ENCODE results near the gene ELL2. TPM values are rescaled to one million over a fixed set of nuclear protein-coding genes. Genes with fewer than 3 reads are reported as not detected.

The ELL2 gene
- total and polyA plus RNA-seq, 2 donors = 14.1 to 30.2 TPM

DNA sequence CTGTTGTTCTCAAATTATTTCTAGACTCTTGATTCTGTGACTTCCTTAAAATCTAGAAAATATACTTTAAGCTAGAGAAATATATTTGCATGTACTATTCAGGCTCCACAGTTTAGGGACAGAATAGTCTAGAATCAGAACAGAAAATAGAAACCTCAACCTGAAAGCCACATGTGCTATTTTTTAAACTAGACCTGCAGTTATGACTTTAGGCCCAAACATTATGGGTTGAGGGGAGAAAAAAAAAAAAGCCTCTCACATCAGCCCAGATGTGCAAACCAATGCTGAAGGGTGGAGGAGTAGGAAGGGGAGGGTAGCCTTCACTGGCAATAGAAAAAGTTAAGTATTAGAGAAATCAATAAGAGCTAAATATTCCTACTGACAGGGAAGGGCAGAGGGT is 35.7 kb downstream of the ELL2 start:
- no peak for DNase-seq (ENCODE audit: extremely low spot score)
- H3K36me3 ChIP-seq (ENCODE audit: insufficient read depth) = no peaks in the 10 kb centered on the region
- no peaks in the 10 kb centered on the region for H3K4me1 ChIP-seq (ENCODE audit: insufficient read depth)

DNA sequence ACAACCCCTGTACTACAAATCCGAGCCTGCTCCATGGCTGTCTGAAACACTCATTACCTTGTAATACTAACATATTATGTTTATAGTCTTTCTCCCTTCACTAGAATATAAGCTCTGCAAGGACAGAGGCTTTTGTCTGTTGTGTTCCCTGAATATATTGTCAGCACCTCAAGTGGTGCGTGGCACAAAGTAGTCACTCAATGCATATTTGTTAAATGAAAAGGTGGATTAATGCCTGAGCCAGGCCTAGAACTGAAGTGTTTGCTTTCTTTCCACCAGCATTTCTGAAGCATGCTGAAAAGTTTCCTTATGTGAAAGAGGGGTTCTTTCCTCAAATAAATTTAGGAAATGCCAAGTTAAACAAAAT is 36.3 kb downstream of the ELL2 start:
- Histone ChIP-seq H3K27ac (ENCODE audit: low read depth) (no peak overlapping the region), H3K4me3 (ENCODE audit: low read depth, low read length) (no peak overlapping the region), H3K36me3 (ENCODE audit: insufficient read depth) (no peaks in the 10 kb centered on the region), H3K4me1 (ENCODE audit: insufficient read depth) (no peaks in the 10 kb centered on the region)
- no peak for DNase-seq (ENCODE audit: extremely low spot score)
- 91% methylated on average over 2 of the region's 2 CpGs for WGBS

More for the DNA sequence above, 35.7 kb downstream of the ELL2 start:
- no peak overlapping the region for H3K27ac ChIP-seq (ENCODE audit: low read depth)
- no peak overlapping the region for H3K4me3 ChIP-seq (ENCODE audit: low read depth, low read length)

DNA sequence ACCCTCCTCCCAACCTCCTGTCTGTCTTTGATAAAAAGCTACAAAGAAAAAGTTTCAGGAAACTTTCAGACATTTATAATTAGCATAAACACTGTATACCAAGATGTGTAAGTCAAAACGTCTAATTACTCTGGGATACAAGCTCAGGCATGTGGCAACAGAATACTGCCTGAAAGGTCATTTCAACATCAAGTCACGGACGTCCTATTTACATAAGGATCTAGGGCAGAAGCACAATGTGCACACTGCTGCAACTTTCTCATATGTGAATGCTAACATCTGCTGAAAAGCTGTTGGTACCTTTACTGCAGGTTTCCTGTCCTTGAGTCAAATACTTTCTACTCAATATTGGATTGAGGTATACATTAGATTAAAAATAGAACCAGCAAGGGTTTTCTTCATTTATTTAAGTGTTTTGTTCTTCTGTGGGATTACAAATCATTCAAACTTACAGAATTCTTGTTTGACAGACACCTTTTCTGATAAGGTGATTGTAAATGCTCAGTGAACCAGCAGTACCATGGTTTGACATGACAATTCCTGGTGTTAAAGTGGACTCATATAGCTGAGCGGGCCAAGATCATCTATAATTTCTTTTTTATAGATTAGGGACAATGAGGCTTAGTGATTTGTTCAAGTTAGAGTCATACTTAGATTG is 36.8 kb downstream of the ELL2 start:
- H3K4me1 ChIP-seq (ENCODE audit: insufficient read depth) = no peaks in the 10 kb centered on the region
- WGBS = 57% methylated on average over 4 of the region's 4 CpGs
- no peak for DNase-seq (ENCODE audit: extremely low spot score)
- no peak overlapping the region for H3K4me3 ChIP-seq (ENCODE audit: low read depth, low read length)
- no peaks in the 10 kb centered on the region for H3K36me3 ChIP-seq (ENCODE audit: insufficient read depth)
- H3K27ac ChIP-seq (ENCODE audit: low read depth) = no peak overlapping the region

DNA sequence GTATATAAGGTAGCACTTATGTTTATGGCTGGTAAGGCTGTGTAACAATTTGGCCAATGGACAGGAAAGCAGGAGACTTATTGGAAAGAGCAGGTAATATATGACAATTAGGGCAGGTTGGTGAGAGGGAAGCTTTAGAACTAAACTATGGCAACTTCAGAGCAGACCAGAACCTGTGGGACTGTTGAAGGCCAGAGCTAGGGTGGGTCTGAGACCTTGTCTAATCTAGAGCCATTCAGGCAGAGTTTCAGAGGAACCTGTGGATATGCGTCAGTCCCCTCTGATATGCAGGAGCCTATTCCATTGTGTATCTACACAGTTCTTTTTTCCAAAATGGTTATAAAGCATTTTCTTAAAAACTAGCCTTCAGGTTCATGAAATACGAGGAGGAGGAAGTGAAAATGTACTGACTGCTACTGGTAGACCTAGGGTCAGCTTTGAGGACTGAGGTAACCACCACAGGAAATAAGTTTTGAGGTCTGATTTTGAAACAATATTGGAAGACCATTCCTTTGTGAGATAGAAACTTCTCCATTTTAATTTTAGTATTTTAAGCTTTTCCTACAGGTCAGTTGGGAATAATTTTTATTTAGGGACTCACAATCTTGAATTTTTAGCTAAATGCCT is 37.6 kb downstream of the ELL2 start:
- Histone ChIP-seq H3K4me1 (ENCODE audit: insufficient read depth) (no peaks in the 10 kb centered on the region), H3K4me3 (ENCODE audit: low read depth, low read length) (no peak overlapping the region), H3K27ac (ENCODE audit: low read depth) (no peak overlapping the region), H3K36me3 (ENCODE audit: insufficient read depth) (no peaks in the 10 kb centered on the region)
- 88% methylated on average over 2 of the region's 2 CpGs for WGBS
- DNase-seq (ENCODE audit: extremely low spot score) = no peak

DNA sequence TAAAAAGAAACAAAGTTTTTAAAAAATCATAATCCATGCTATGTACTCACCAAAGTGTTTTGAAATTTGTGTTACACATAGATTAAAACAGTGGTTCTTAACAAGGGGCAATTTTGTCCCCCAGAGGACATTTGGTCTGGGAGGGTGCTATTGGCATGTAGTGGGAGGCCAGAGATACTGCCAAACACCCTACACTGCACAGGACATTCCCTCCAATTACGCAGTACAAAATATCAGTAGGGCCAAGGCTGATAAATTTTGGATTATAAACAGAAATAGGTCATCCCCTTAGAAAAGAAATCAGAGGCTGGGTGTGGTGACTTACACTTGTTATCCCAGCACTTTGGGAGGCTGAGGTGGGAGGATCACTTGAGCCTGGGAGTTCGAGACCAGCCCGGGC is 38.9 kb downstream of the ELL2 start:
- DNase-seq (ENCODE audit: extremely low spot score) = no peak
- no peaks in the 10 kb centered on the region for H3K36me3 ChIP-seq (ENCODE audit: insufficient read depth)
- H3K4me1 ChIP-seq (ENCODE audit: insufficient read depth) = no peaks in the 10 kb centered on the region
- no peak overlapping the region for H3K4me3 ChIP-seq (ENCODE audit: low read depth, low read length)
- WGBS = 95% methylated on average over 3 of the region's 3 CpGs
- no peak overlapping the region for H3K27ac ChIP-seq (ENCODE audit: low read depth)

DNA sequence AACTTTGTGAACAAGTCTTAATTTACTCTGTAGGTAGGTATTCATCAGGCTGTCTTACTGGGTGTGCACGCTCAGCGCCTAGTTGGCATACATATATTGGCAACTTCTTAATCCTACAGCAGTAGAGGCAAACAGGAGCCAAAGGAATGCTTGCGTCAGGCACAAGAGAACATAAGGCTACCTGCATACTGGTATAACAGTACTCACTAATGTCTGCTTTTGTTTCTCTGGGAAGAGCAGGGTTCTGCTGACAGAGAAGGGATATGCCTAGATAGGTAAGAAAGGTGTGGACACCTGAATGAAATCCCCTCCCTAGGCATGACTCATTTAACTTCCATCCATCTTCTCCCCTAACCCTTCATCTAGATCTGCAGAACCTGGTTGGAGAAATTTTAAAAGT is 40.1 kb downstream of the ELL2 start:
- no peaks in the 10 kb centered on the region for H3K36me3 ChIP-seq (ENCODE audit: insufficient read depth)
- H3K27ac ChIP-seq (ENCODE audit: low read depth) = no peak overlapping the region
- no peak overlapping the region for H3K4me3 ChIP-seq (ENCODE audit: low read depth, low read length)
- no peaks in the 10 kb centered on the region for H3K4me1 ChIP-seq (ENCODE audit: insufficient read depth)
- no peak for DNase-seq (ENCODE audit: extremely low spot score)
- WGBS = 95% methylated on average over 3 of the region's 3 CpGs

DNA sequence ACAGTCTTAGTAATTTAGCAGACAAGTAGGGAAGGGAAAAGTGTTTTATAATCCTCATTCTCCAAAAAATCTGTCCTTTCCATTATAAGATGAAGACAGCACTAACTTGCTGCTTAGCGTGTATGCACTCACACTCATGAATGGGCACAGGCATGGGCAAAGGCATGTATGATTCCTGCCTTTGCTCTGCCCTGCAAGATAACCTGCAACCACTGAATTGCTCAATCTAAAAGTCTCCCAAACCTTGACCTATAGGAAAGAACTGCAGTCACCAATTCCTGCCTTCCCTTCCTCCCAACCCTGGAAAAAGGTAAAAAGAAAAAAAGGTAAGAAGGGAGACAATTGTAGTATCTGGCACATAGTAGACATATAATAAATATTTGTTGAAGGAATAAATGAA is 40.8 kb downstream of the ELL2 start:
- H3K4me1 ChIP-seq (ENCODE audit: insufficient read depth) = peaks cover 1% of the 10 kb centered on the region
- 96% methylated on average over 1 of the region's 1 CpG for WGBS
- H3K27ac ChIP-seq (ENCODE audit: low read depth) = no peak overlapping the region
- no peak for DNase-seq (ENCODE audit: extremely low spot score)
- no peak overlapping the region for H3K4me3 ChIP-seq (ENCODE audit: low read depth, low read length)
- no peaks in the 10 kb centered on the region for H3K36me3 ChIP-seq (ENCODE audit: insufficient read depth)

DNA sequence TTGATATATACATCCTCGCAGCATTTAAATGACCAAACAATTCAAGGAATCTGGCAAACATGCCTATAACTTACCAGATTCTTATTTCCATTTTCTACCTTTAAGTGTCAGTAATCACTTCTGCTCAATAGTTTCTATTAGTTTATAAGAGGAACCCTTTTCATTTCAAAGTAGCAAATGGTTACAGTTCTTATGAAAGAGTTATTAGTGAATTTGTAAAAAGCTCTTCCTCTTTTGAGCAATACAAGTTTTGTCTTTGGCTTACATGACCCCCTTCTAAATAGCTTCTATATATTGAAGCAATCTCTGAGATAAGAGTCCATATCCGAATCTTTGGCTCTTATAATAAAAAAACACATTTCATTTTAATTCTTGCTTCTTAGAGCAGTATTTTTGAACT is 42.0 kb downstream of the ELL2 start:
- WGBS = 81% methylated on average over 2 of the region's 2 CpGs
- Histone ChIP-seq H3K4me3 (ENCODE audit: low read depth, low read length) (no peak overlapping the region), H3K36me3 (ENCODE audit: insufficient read depth) (no peaks in the 10 kb centered on the region), H3K27ac (ENCODE audit: low read depth) (no peak overlapping the region), H3K4me1 (ENCODE audit: insufficient read depth) (peaks cover 1% of the 10 kb centered on the region)
- no peak for DNase-seq (ENCODE audit: extremely low spot score)

DNA sequence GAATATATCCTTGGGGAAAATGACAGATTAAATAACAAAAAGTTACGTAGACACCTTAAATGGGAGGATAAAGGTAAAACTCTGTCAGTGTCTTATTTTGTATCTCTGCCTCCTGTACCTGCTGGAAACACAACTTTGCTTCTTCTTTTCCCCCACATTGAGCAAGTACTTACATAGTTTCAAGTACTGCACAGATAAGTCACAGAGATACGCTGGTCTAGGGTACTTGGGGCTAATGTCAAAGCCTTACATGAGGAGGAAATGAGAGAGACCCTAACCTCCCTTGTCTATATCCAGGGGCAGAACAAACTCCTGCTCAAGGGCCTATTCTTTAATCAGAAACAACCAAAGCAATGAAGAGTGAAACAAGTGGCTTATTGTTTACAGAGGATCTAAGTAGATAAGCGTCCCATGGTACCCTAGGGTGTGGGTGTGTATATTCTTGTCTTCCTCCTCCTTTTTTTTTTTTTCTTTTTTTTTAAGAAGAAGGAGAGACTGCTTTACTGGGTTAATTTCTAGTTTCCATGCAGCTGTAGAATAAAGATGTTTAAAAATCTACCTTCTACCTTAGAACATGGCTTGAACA is 43.1 kb downstream of the ELL2 start:
- 90% methylated on average over 3 of the region's 3 CpGs for WGBS
- H3K27ac ChIP-seq (ENCODE audit: low read depth) = no peak overlapping the region
- H3K36me3 ChIP-seq (ENCODE audit: insufficient read depth) = no peaks in the 10 kb centered on the region
- no peak for DNase-seq (ENCODE audit: extremely low spot score)
- H3K4me1 ChIP-seq (ENCODE audit: insufficient read depth) = peaks cover 1% of the 10 kb centered on the region
- no peak overlapping the region for H3K4me3 ChIP-seq (ENCODE audit: low read depth, low read length)

DNA sequence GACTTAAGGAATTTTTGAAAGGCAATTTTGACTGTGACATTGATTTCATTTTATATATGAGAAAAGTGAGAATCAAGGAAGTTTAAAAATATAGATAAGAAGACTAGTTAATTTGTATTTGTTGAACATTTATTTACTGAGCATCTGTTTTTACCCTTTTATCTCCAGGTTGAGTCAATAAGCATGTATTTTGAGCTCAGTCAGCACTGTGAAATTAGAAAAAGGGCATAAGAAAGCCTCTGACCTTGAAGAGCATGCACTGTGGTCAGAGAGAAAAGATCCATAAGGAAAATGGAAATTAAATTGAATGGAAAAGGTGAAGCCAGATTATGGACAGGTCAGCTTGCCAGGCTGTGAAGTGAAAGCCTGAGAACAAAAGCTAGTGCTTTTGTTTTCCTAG is 44.4 kb downstream of the ELL2 start:
- H3K4me1 ChIP-seq (ENCODE audit: insufficient read depth) = peaks cover 1% of the 10 kb centered on the region
- no peaks in the 10 kb centered on the region for H3K36me3 ChIP-seq (ENCODE audit: insufficient read depth)
- no peak overlapping the region for H3K27ac ChIP-seq (ENCODE audit: low read depth)
- no peak overlapping the region for H3K4me3 ChIP-seq (ENCODE audit: low read depth, low read length)
- no peak for DNase-seq (ENCODE audit: extremely low spot score)

DNA sequence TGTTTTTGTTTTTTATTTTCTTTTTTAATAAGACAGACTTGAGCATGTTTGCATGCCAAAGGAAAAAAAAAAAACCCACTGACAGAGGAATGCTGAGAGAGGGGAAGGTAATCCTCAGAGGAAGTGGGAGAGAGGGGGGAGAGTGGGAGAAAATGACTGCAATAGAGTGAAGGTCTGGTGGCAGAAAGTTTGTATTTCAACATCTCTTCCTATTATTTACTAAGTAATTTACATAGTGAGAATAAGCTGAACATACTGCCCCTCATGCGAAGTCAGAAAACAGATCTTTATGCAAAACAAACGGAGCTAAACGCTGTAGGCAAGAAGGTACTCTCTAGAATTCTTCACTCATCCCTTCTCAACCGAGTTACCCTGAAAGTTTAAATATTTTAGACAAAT is 45.0 kb downstream of the ELL2 start:
- Histone ChIP-seq H3K4me3 (ENCODE audit: low read depth, low read length) (no peak overlapping the region), H3K4me1 (ENCODE audit: insufficient read depth) (peaks cover 1% of the 10 kb centered on the region), H3K27ac (ENCODE audit: low read depth) (no peak overlapping the region), H3K36me3 (ENCODE audit: insufficient read depth) (no peaks in the 10 kb centered on the region)
- no peak for DNase-seq (ENCODE audit: extremely low spot score)
- WGBS = 91% methylated on average over 4 of the region's 4 CpGs

DNA sequence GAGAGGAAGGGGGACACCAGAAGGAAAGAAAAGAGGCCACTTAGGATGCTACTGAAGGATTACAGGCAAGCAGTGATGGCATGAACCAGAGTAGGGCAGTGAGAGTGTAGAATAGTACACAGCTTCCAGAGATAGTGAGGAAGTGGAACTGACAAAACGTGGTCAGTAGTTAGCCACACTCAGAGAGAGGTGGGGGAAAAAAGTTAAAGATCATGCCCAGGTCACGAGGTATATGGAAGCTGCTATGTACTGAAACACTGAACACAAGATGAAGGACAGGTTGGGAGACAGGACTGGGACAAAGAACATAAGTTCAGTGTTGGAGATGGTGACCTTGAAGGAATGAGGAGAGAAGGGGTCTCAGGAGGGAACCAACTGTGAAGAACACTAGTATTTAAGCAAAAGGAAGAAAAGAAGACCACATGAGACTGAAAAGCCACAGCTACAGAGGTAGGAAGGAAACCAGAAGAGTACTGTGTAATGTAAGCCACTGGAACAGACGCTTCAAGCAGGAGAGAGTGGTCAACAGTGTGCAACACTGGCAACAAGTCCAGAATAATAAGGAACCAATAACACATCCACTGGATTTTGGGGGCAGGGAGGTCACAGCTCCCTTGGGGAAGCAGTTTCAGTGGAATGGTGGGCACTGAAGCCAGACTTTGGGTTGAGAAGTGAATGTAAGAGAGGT is 45.5 kb downstream of the ELL2 start:
- Histone ChIP-seq H3K27ac (ENCODE audit: low read depth) (no peak overlapping the region), H3K4me3 (ENCODE audit: low read depth, low read length) (no peak overlapping the region), H3K4me1 (ENCODE audit: insufficient read depth) (peaks cover 1% of the 10 kb centered on the region), H3K36me3 (ENCODE audit: insufficient read depth) (no peaks in the 10 kb centered on the region)
- WGBS = 79% methylated on average over 3 of the region's 3 CpGs
- DNase-seq (ENCODE audit: extremely low spot score) = no peak

DNA sequence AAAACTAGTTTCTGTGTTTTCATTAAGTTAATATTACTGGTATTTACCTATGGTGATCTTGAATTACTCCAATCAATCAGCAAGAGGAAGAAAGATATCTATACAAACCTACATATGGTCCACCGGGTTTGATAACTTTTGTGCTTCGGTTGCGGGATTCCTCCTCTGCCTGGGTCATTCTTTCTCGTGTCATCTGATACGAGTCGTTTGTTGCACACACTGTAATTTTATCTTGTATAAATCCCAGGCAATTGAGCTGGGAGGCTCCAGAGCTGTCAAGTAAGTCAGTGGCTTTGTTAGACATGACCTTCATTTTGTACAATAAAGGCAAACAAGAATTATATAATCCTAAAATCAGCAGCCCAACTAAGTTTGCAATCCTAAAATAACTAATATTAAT is 48.0 kb downstream of the ELL2 start:
- peaks cover 1% of the 10 kb centered on the region for H3K4me1 ChIP-seq (ENCODE audit: insufficient read depth)
- WGBS = 72% methylated on average over 6 of the region's 6 CpGs
- no peaks in the 10 kb centered on the region for H3K36me3 ChIP-seq (ENCODE audit: insufficient read depth)
- H3K4me3 ChIP-seq (ENCODE audit: low read depth, low read length) = no peak overlapping the region
- H3K27ac ChIP-seq (ENCODE audit: low read depth) = no peak overlapping the region
- DNase-seq (ENCODE audit: extremely low spot score) = no peak

DNA sequence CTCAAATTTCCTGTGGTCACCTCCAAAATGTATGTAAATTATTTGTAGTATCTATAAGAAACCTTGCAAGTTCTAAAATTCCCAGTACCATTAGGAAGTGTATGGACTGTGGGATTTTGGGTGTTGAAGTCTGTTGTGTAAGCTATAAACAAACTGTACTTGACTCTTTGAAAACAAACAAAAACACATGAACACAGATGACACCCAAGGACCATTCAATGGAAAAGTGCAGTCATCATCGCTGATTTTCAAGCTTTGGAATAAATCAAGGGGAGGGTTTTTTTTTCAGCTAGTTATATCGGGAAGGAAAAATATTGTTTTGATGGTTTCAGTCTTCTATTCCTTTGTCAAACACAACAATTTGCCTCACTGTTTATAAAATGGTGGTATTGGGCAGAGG is 49.6 kb downstream of the ELL2 start:
- Histone ChIP-seq H3K27ac (ENCODE audit: low read depth) (no peak overlapping the region), H3K4me1 (ENCODE audit: insufficient read depth) (peaks cover 1% of the 10 kb centered on the region), H3K4me3 (ENCODE audit: low read depth, low read length) (no peak overlapping the region), H3K36me3 (ENCODE audit: insufficient read depth) (no peaks in the 10 kb centered on the region)
- DNase-seq (ENCODE audit: extremely low spot score) = no peak
- 96% methylated on average over 2 of the region's 2 CpGs for WGBS

Measured in urinary bladder (tissue), 4 donors.